ENCODE data around the gene ZBTB34.

Gene ZBTB34

GRCh38 chr9:126849591-126850225 is 10.7 kb upstream of the ZBTB34 start:
- TF ChIP-seq CTCF (IDR thresholded peaks at IDR 0.05) = no peak

- TF ChIP-seq CTCF (IDR thresholded peaks at IDR 0.05) = no peak
Measured at GRCh38 chr9:126851286-126851880, 9.1 kb upstream of the ZBTB34 start.

- no peak for TF ChIP-seq CTCF (IDR thresholded peaks at IDR 0.05)
Measured at GRCh38 chr9:126852086-126852688, 8.3 kb upstream of the ZBTB34 start.

GRCh38 chr9:126853667-126854066 is 6.8 kb upstream of the ZBTB34 start:
- no peak for TF ChIP-seq CTCF (IDR thresholded peaks at IDR 0.05)

- TF ChIP-seq CTCF (IDR thresholded peaks at IDR 0.05) = no peak
Measured at GRCh38 chr9:126854734-126855133, 5.7 kb upstream of the ZBTB34 start.

GRCh38 chr9:126856326-126856877 is 4.0 kb upstream of the ZBTB34 start:
- no peak for TF ChIP-seq CTCF (IDR thresholded peaks at IDR 0.05)

GRCh38 chr9:126857261-126857960 is 3.0 kb upstream of the ZBTB34 start:
- no peak for TF ChIP-seq CTCF (IDR thresholded peaks at IDR 0.05)
